ENCODE measurements around the gene SEL1L3. TPM values are rescaled to one million over a fixed set of nuclear protein-coding genes. Genes with fewer than 3 reads are reported as not detected.

SEL1L3 gene
- total and polyA plus RNA-seq, 4 donors: 3.3 to 13.1 (median 5.7) TPM

DNA sequence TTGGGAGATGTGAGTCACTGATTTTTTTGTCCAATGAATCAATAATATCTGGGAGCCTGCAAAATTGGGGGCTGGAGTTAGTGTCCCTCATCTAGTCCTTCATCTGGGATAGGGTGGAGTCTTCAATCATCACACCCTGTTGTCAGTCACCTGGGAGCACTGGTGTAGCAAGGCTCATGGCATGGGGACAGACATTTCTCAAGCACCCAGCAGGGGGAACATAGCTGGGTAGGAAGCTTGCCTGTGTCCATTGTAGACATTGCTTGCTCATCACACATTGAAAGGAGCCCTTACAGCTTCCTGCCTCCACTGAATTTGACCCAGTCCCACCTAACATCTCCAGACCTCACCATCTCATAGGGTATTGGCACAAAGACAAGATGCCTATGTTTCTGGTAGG is 61.2 kb downstream of the SEL1L3 start:
- peaks cover 0 to 3% (median 1%) of the 10 kb centered on the region in 4 donors for H3K36me3 ChIP-seq (ENCODE audit: control insufficient read depth in 4 of 4, insufficient read depth in 3 of 4, low read depth in 1 of 4, low read length in 3 of 4)

DNA sequence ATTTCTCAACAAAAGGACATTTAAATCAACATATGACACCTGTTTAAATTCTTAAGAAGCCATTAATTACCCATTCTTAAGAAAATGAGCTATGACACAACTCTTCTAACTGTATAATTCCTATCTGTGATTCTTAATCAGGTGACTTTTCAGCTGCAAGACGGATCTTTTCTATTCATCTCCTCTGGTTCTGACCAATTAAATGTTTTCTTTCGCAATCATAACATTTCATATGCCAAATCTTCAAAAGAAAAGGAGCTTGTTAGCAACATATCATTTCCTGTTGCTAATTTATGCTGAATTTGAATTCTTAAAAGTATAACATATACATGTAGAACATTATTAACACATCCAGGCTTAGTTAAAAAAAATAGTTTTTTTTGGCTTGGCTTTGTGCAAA is 62.5 kb downstream of the SEL1L3 start:
- H3K9ac ChIP-seq (ENCODE audit: low read depth in 1 of 2, low read length in 2 of 2): no peak overlapping the region
- H3K4me3 ChIP-seq (ENCODE audit: low read depth in 1 of 3, low read length in 3 of 3): no peak overlapping the region
- TF ChIP-seq CTCF (IDR thresholded peaks at IDR 0.05; ENCODE audit: low read depth, low read length, missing input control) (no peak), SP1 (IDR thresholded peaks at IDR 0.05) (no peak), EGR1 (IDR thresholded peaks at IDR 0.05; ENCODE audit: low read depth in 2 of 2) (no peak), TAF1 (conservative IDR thresholded peaks at IDR 0.05) (no peak), HNF4G (IDR thresholded peaks at IDR 0.05) (no peak), FOXA1 (IDR thresholded peaks at IDR 0.05) (no peak), REST (IDR thresholded peaks at IDR 0.05) (no peak), HNF4A (conservative IDR thresholded peaks at IDR 0.05) (no peak), YY1 (IDR thresholded peaks at IDR 0.05) (no peak), FOXA2 (IDR thresholded peaks at IDR 0.05) (no peak), NR2F2 (IDR thresholded peaks at IDR 0.05) (no peak), RXRA (IDR thresholded peaks at IDR 0.05) (no peak), JUND (IDR thresholded peaks at IDR 0.05) (no peak), RAD21 (IDR thresholded peaks at IDR 0.05) (no peak), GABPA (IDR thresholded peaks at IDR 0.05 in 1 of 2, conservative IDR thresholded peaks at IDR 0.05 in 1 of 2) (no peak), ZBTB33 (IDR thresholded peaks at IDR 0.05) (no peak)
- TF ChIP-seq, protein P1, sequence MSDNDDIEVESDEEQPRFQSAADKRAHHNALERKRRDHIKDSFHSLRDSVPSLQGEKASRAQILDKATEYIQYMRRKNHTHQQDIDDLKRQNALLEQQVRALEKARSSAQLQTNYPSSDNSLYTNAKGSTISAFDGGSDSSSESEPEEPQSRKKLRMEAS (IDR thresholded peaks at IDR 0.05): no peak
- TF ChIP-seq, protein P2, sequence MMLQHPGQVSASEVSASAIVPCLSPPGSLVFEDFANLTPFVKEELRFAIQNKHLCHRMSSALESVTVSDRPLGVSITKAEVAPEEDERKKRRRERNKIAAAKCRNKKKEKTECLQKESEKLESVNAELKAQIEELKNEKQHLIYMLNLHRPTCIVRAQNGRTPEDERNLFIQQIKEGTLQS (IDR thresholded peaks at IDR 0.05): no peak
- no peaks in the 10 kb centered on the region for H3K9me3 ChIP-seq (ENCODE audit: control insufficient read depth in 4 of 4, low read length in 3 of 4)
- no peaks in the 10 kb centered on the region for H3K4me1 ChIP-seq (ENCODE audit: control insufficient read depth in 4 of 4, insufficient read depth in 4 of 4, low read length in 3 of 4)
- H3K27me3 ChIP-seq (ENCODE audit: control insufficient read depth in 4 of 4, insufficient read depth in 4 of 4, low read length in 3 of 4): no peaks in the 10 kb centered on the region
- 88% methylated on average over 2 of the region's 2 CpGs for WGBS
- no peak for DNase-seq (ENCODE audit: low spot score)
- H3K27ac ChIP-seq (ENCODE audit: low read depth in 1 of 2, low read length in 2 of 2): no peak overlapping the region
- peaks cover 0 to 3% (median 1%) of the 10 kb centered on the region in 4 donors for H3K36me3 ChIP-seq (ENCODE audit: control insufficient read depth in 4 of 4, insufficient read depth in 3 of 4, low read depth in 1 of 4, low read length in 3 of 4)

More for the DNA sequence above, 61.2 kb downstream of the SEL1L3 start:
- Histone ChIP-seq H3K4me3 (ENCODE audit: low read depth in 1 of 3, low read length in 3 of 3) (no peak overlapping the region), H3K9ac (ENCODE audit: low read depth in 1 of 2, low read length in 2 of 2) (no peak overlapping the region), H3K27ac (ENCODE audit: low read depth in 1 of 2, low read length in 2 of 2) (no peak overlapping the region), H3K9me3 (ENCODE audit: control insufficient read depth in 4 of 4, low read length in 3 of 4) (no peaks in the 10 kb centered on the region), H3K4me1 (ENCODE audit: control insufficient read depth in 4 of 4, insufficient read depth in 4 of 4, low read length in 3 of 4) (no peaks in the 10 kb centered on the region), H3K27me3 (ENCODE audit: control insufficient read depth in 4 of 4, insufficient read depth in 4 of 4, low read length in 3 of 4) (no peaks in the 10 kb centered on the region)
- TF ChIP-seq HNF4G (IDR thresholded peaks at IDR 0.05) (no peak), CTCF (IDR thresholded peaks at IDR 0.05; ENCODE audit: low read depth, low read length, missing input control) (peak; percentile 4), RXRA (IDR thresholded peaks at IDR 0.05) (no peak)
- DNase-seq (ENCODE audit: low spot score): no peak
